H1 (cell line): ENCODE measurements around the gene SEC23IP. TPM values are rescaled to one million over a fixed set of nuclear protein-coding genes. Genes with fewer than 3 reads are reported as not detected.
A peak's percentile ranks its signal among the peaks of the same experiment; 100 is the strongest.

ENCODE experiments used
- ASH2L ChIP-seq: fragments of 200-600, 300-600 bp; sonication (generic); IDR thresholded peaks from one replicate; pipeline ENCODE4 v1.7.1; 2017; ENCODE audit warnings: low read length
- E2F6 ChIP-seq: IDR thresholded peaks from 2 replicates; pipeline ENCODE4 v1.6.1; 2012; ENCODE audit warnings: inconsistent platforms
- HDAC2 ChIP-seq, 2 experiments: fragments of 300-600 bp in 1 of 2; sonication (generic) in 1 of 2; IDR thresholded peaks; 2 replicates each; pipeline ENCODE4 v1.6.1; 2011 to 2012; ENCODE audit warnings: low read depth in 2 of 2, low read length in 2 of 2, mild to moderate bottlenecking in 2 of 2, moderate library complexity in 2 of 2, borderline replicate concordance in 1 of 2, inconsistent platforms in 1 of 2
- polyA plus RNA-seq, 7 experiments: library from polyadenylated mRNA; depleted of rRNA in 3 of 7; stranded (reverse) in 5 of 7; unstranded in 2 of 7; fragments of >200 nt in 5 of 7; fragments of 200-250 nt in 2 of 7; gene quantifications; 1 replicate in 5 of 7; 2 replicates in 1 of 7; 4 replicates in 1 of 7; pipeline versions ENCODE4 v1.2.1 to v1.2.3, GENCODE V29; 2011 to 2013; ENCODE audit warnings: missing spikeins in 2 of 7, mixed read lengths in 2 of 7
- total RNA-seq: library from RNA; stranded (reverse); fragmentation: NEBNext Ultra II Directional; extraction: Animal tissue kit (Norgen Biotek cat#: 25700); gene quantifications from 2 replicates; pipeline ENCODE4 v1.2.1, GENCODE V29; 2021

SEC23IP gene
- total and polyA plus RNA-seq, 2 of the 8 experiments (the other 6 are each of a cell fraction or from before 2014, with no cell fraction given): 29.0 to 105 TPM

GRCh38 chr10:119871881-119872609, 20.5 kb upstream of the SEC23IP start (continued):
- TF ChIP-seq E2F6 (no peak), ASH2L (peak; percentile 28), HDAC2 (IDR thresholded peaks at IDR 0.05; ENCODE audit: borderline replicate concordance in 1 of 2, low read depth in 2 of 2, low read length in 2 of 2) (0 out of 4 replicates have a peak, but pooled peaks of 1 of the 2 experiments have one; percentile 22)
- TF ChIP-seq, all 59 proteins: peak for 6
